Natural killer cell treated with Interleukin-12 subunit alpha and Interleukin-12 subunit beta and Interleukin-15 and Interleukin-18, amount 100 ng/mL, for 72 hours (primary cell): Measurements from ENCODE around the gene YPEL5. TPM values are rescaled to one million over a fixed set of nuclear protein-coding genes. Genes with fewer than 3 reads are reported as not detected.
A peak's percentile ranks its signal among the peaks of the same experiment; 100 is the strongest.

Experiments
- ATAC-seq, 2 donors: fragments of 150-1000 bp; cut with Tn5 transposase in 1 of 2; sonication (Bioruptor Pico), chemical (Tn5 transposase) in 1 of 2; 2 replicates each; pipeline ENCODE4 v1.10.0; 2021
- DNase-seq: peaks from one replicate; pipeline ENCODE4 v3.0.0; 2022; ENCODE audit warnings: low spot score
- H3K27ac Mint-ChIP-seq, 2 donors: 1 replicate in 1 of 2; 2 replicates in 1 of 2; pipeline ENCODE4 v1.8.0; 2022; ENCODE audit warnings: mixed read lengths in 2 of 2, mild to moderate bottlenecking in 1 of 2, moderate library complexity in 1 of 2
- H3K27me3 Mint-ChIP-seq, 2 donors: 1 replicate in 1 of 2; 2 replicates in 1 of 2; pipeline ENCODE4 v1.8.0; 2022; ENCODE audit warnings: mixed read lengths in 2 of 2
- H3K36me3 Mint-ChIP-seq: one replicate; pipeline ENCODE4 v1.8.0; 2022; ENCODE audit warnings: mixed read lengths
- H3K4me1 Mint-ChIP-seq, 2 donors: 1 replicate in 1 of 2; 2 replicates in 1 of 2; pipeline ENCODE4 v1.8.0; 2022; ENCODE audit warnings: low read depth in 2 of 2, mixed read lengths in 2 of 2, mild to moderate bottlenecking in 1 of 2
- H3K4me3 Mint-ChIP-seq: one replicate; pipeline ENCODE4 v1.8.0; 2022; ENCODE audit warnings: mixed read lengths
- H3K9me3 Mint-ChIP-seq: 2 replicates; pipeline ENCODE4 v1.8.0; 2022; ENCODE audit warnings: mixed read lengths
- total RNA-seq, 2 donors: library from RNA; stranded (reverse); gene quantifications; one replicate each; pipeline ENCODE4 v1.2.3, GENCODE V29; 2022

Gene YPEL5
- total RNA-seq, 2 donors from 2014 or later: 23.4 to 37.7 TPM

GRCh38 chr2:30208453-30208852, 61.6 kb downstream of the YPEL5 start:
- Mint-ChIP-seq H3K4me1 (peaks cover 14 to 18% of the 10 kb centered on the region in 2 donors), H3K27ac (peak overlapping the region; percentile 17 to 87)
- peak in 1 of 2 donors; percentile 75 for ATAC-seq

GRCh38 chr2:30209227-30209626, 62.4 kb downstream of the YPEL5 start:
- H3K36me3 Mint-ChIP-seq: no peaks in the 10 kb centered on the region
- H3K9me3 Mint-ChIP-seq: no peaks in the 10 kb centered on the region
- peaks cover 14 to 22% of the 10 kb centered on the region in 2 donors for H3K4me1 Mint-ChIP-seq
- peak overlapping the region; percentile 17 to 87 for H3K27ac Mint-ChIP-seq
- no peak for DNase-seq
- no peak for ATAC-seq
- H3K4me3 Mint-ChIP-seq: no peak overlapping the region
- no peaks in the 10 kb centered on the region for H3K27me3 Mint-ChIP-seq

More at GRCh38 chr2:30208453-30208852, 61.6 kb downstream of the YPEL5 start:
- Mint-ChIP-seq H3K27me3 (no peaks in the 10 kb centered on the region), H3K9me3 (no peaks in the 10 kb centered on the region), H3K4me3 (no peak overlapping the region), H3K36me3 (no peaks in the 10 kb centered on the region)
- no peak for DNase-seq

Other genes with a start within 250 kb of the YPEL5 start
- not detected for gene ALK, start 225.4 kb upstream of the YPEL5 start, total RNA-seq
- gene LBH, start 84.5 kb downstream of the YPEL5 start, total RNA-seq: 1,000 to 10,000 TPM in 1 of 2 donors, 100 to 1,000 TPM in 1; 206 to 1,155 TPM